ENCODE results near the gene TCF4. TPM values are rescaled to one million over a fixed set of nuclear protein-coding genes. Genes with fewer than 3 reads are reported as not detected.

Gene TCF4
- total RNA-seq, 1 donor from 2014 or later, result 15.7 TPM

DNA sequence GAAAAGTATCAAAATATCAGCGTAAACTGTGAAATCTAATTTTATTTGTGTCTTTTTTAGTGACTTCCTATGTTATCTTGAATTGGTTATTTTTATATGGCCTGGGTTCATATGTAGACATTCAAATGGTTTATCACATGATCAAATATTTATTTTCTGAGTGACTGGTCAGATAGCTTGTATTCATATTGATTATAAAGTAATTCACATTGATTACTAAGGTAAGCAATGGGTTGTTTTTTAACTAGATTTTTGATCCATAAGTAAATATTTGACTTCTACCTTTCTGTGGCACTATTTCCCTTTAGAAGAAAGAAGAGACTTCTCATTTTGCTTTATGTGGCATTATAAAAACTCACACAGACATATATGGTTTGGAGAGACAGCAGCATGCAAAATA lies 260.5 kb downstream of the TCF4 start:
- Histone ChIP-seq H3K36me3 (ENCODE audit: control insufficient read depth, insufficient read depth, low read length) (no peaks in the 10 kb centered on the region), H3K27me3 (ENCODE audit: control insufficient read depth, insufficient read depth, low read length) (no peaks in the 10 kb centered on the region), H3K4me3 (ENCODE audit: low read depth, low read length) (no peak overlapping the region)
- DNase-seq (ENCODE audit: low read depth), result no peak
- TF ChIP-seq, protein P1, sequence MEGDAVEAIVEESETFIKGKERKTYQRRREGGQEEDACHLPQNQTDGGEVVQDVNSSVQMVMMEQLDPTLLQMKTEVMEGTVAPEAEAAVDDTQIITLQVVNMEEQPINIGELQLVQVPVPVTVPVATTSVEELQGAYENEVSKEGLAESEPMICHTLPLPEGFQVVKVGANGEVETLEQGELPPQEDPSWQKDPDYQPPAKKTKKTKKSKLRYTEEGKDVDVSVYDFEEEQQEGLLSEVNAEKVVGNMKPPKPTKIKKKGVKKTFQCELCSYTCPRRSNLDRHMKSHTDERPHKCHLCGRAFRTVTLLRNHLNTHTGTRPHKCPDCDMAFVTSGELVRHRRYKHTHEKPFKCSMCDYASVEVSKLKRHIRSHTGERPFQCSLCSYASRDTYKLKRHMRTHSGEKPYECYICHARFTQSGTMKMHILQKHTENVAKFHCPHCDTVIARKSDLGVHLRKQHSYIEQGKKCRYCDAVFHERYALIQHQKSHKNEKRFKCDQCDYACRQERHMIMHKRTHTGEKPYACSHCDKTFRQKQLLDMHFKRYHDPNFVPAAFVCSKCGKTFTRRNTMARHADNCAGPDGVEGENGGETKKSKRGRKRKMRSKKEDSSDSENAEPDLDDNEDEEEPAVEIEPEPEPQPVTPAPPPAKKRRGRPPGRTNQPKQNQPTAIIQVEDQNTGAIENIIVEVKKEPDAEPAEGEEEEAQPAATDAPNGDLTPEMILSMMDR (IDR thresholded peaks at IDR 0.05; ENCODE audit: insufficient read depth, low read length, poor library complexity, severe bottlenecking), result no peak

DNA sequence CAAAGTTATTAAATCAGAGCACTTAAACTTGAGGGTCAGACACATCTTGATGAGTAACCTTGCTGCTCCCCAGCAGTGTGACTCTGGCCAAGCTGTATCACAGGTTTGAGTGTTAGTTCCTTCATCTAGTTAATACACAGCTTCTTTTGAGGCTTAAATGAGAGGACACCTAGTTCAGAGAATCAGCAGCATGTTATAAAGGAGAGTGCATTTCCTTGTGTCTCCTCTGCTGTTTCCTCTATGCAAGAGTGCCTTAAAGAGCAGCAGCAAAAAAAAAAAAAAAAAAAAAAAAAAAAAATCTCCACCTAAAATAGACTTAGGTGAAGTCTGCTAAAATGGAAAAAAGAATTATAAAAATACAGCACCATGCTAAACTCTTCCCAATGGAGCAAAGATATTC lies 261.9 kb downstream of the TCF4 start:
- no peak for DNase-seq (ENCODE audit: low read depth)
- H3K4me3 ChIP-seq (ENCODE audit: low read depth, low read length), result no peak overlapping the region
- H3K27me3 ChIP-seq (ENCODE audit: control insufficient read depth, insufficient read depth, low read length), result no peaks in the 10 kb centered on the region
- H3K36me3 ChIP-seq (ENCODE audit: control insufficient read depth, insufficient read depth, low read length), result no peaks in the 10 kb centered on the region
- TF ChIP-seq, protein P1 (IDR thresholded peaks at IDR 0.05; ENCODE audit: insufficient read depth, low read length, poor library complexity, severe bottlenecking), result no peak

DNA sequence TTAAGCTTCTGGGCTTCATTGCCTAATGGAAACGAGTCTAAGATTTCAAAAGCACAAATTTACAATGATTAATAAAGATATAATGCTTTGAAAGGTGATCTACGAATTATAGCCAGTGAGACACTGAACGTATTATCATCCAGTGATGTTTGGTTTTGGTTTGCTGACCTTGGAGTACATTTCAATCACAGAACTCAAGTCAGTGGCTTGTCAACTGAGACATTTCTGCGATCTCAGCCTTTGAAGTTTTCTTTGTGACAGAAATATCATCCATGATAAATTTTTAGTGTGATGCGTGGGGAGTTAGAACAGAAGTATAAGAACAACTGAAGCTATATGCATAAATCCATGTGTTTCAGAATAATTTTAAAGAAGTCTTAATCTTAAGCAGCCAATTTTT lies 263.8 kb downstream of the TCF4 start:
- no peaks in the 10 kb centered on the region for H3K36me3 ChIP-seq (ENCODE audit: control insufficient read depth, insufficient read depth, low read length)
- no peak overlapping the region for H3K4me3 ChIP-seq (ENCODE audit: low read depth, low read length)
- no peak for DNase-seq (ENCODE audit: low read depth)
- H3K27me3 ChIP-seq (ENCODE audit: control insufficient read depth, insufficient read depth, low read length), result no peaks in the 10 kb centered on the region
- TF ChIP-seq, protein P1 (IDR thresholded peaks at IDR 0.05; ENCODE audit: insufficient read depth, low read length, poor library complexity, severe bottlenecking), result no peak

DNA sequence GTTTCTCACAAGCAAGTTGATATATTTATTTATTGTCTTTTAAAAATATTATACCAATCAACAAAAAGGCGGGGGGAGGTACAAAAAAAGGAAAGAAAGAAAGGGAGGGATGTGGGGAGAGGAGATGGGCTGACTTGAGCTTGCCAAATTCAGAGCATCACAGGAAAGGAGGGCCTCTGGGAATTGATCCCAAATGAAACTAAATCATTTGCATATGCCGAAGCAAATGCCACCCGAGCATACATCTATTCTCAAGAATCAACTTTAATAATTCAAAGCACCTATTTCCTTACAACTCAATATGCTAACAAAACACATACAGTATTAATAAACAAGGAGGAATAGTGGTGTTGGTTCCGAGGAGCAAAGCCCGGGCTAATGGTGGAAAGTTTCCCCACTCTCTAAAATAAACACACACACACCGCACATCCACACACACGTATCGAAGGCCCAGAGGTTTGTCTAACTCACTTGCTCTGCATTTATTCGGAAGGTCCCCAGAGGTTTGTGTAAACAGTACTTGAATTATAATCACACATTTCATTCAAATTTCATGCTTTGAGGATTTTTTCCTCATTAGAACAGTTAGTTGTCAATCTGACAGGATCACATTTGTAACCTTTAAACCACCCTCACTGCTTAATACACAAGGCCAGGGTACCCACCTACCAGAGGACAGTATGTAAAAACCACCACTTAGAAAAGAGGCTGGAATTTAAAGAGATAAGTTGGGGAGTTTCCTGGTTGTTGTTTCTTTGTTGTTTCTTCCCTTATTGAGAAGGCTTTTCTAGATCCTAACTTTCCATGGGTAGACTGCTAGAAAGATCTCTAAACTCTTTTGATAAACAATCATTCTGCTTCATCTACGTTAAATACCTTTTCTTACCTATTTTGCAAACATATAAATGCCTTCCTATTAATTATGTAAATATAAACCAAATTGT lies 264.7 kb downstream of the TCF4 start:
- Histone ChIP-seq H3K36me3 (ENCODE audit: control insufficient read depth, insufficient read depth, low read length) (no peaks in the 10 kb centered on the region), H3K27me3 (ENCODE audit: control insufficient read depth, insufficient read depth, low read length) (no peaks in the 10 kb centered on the region), H3K4me3 (ENCODE audit: low read depth, low read length) (no peak overlapping the region)
- TF ChIP-seq, protein P1 (IDR thresholded peaks at IDR 0.05; ENCODE audit: insufficient read depth, low read length, poor library complexity, severe bottlenecking), result no peak
- no peak for DNase-seq (ENCODE audit: low read depth)

DNA sequence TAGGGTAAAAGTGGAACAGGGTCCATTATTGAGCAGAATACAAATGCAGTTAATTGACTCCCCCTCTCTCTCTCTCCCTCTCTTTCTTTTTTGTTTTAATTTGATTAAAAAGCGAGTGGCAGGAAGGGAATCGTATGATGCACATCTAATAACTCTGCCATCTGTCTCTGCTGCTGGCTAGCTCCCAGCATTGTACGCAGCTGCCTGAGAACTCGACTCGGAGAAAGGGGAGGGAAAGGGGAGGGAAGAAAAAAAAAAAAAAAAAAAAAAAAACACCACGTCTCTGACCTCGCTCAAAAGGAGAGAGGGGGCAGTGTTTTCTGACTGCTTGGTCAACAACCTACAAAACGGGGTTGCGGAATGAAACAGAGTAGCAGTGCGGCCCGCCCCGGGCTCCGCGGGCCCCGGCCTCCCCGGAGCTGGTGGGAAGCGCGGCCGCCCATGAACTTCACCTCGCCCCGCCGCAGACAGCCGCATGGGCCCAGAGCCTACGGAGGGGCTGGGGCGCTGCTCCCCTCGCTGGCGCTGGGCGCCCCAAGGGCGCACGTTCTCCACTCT lies 265.7 kb downstream of the TCF4 start:
- TF ChIP-seq, protein P1 (IDR thresholded peaks at IDR 0.05; ENCODE audit: insufficient read depth, low read length, poor library complexity, severe bottlenecking), result no peak
- peak overlapping the region; percentile 59 for H3K4me3 ChIP-seq (ENCODE audit: low read depth, low read length)
- peak; percentile 43 for DNase-seq (ENCODE audit: low read depth)
- H3K36me3 ChIP-seq (ENCODE audit: control insufficient read depth, insufficient read depth, low read length), result no peaks in the 10 kb centered on the region
- H3K27me3 ChIP-seq (ENCODE audit: control insufficient read depth, insufficient read depth, low read length), result no peaks in the 10 kb centered on the region

All from kidney epithelial cell (primary cell).